ENCODE results near the gene CNTN4.

The CNTN4 gene

GRCh38 chr3:2274526-2274925 lies 175.9 kb downstream of the CNTN4 start:
- Histone ChIP-seq H3K4me1 (ENCODE audit: insufficient read depth, low read length, severe bottlenecking) (no peaks in the 10 kb centered on the region), H3K9me3 (ENCODE audit: low read length) (no peaks in the 10 kb centered on the region), H3K27me3 (ENCODE audit: insufficient read depth, low read length) (no peaks in the 10 kb centered on the region), H4K20me1 (ENCODE audit: insufficient read depth, low read length) (no peaks in the 10 kb centered on the region), H3K9ac (ENCODE audit: low read length) (no peak overlapping the region), H3K27ac (ENCODE audit: low read depth, low read length, poor library complexity, severe bottlenecking) (no peak overlapping the region), H3K36me3 (ENCODE audit: insufficient read depth, low read length) (no peaks in the 10 kb centered on the region), H3K9me2 (ENCODE audit: low read depth, low read length) (no peaks in the 10 kb centered on the region), H2AFZ (ENCODE audit: low read length) (no peak overlapping the region), H3K4me3 (ENCODE audit: low read depth, low read length, poor library complexity, severe bottlenecking) (no peak overlapping the region), H3K4me2 (ENCODE audit: low read length) (no peak overlapping the region), H3K79me2 (ENCODE audit: insufficient read depth, low read length) (no peaks in the 10 kb centered on the region), H3F3A (ENCODE audit: insufficient read depth, low read length) (no peaks in the 10 kb centered on the region)
- TF ChIP-seq CTCF (IDR thresholded peaks at IDR 0.05; ENCODE audit: low read length) (no peak), EZH2 (IDR thresholded peaks at IDR 0.05; ENCODE audit: borderline replicate concordance, low read length) (no peak)

GRCh38 chr3:2283818-2284217 lies 185.2 kb downstream of the CNTN4 start:
- Histone ChIP-seq H3K9ac (ENCODE audit: low read length) (no peak overlapping the region), H3K4me2 (ENCODE audit: low read length) (no peak overlapping the region), H3K4me3 (ENCODE audit: low read depth, low read length, poor library complexity, severe bottlenecking) (no peak overlapping the region), H4K20me1 (ENCODE audit: insufficient read depth, low read length) (no peaks in the 10 kb centered on the region), H3K9me3 (ENCODE audit: low read length) (no peaks in the 10 kb centered on the region), H3K27me3 (ENCODE audit: insufficient read depth, low read length) (no peaks in the 10 kb centered on the region), H3K9me2 (ENCODE audit: low read depth, low read length) (no peaks in the 10 kb centered on the region), H3K36me3 (ENCODE audit: insufficient read depth, low read length) (no peaks in the 10 kb centered on the region), H2AFZ (ENCODE audit: low read length) (no peak overlapping the region), H3K27ac (ENCODE audit: low read depth, low read length, poor library complexity, severe bottlenecking) (no peak overlapping the region), H3K4me1 (ENCODE audit: insufficient read depth, low read length, severe bottlenecking) (no peaks in the 10 kb centered on the region), H3F3A (ENCODE audit: insufficient read depth, low read length) (no peaks in the 10 kb centered on the region), H3K79me2 (ENCODE audit: insufficient read depth, low read length) (no peaks in the 10 kb centered on the region)
- TF ChIP-seq EZH2 (IDR thresholded peaks at IDR 0.05; ENCODE audit: borderline replicate concordance, low read length) (no peak), CTCF (IDR thresholded peaks at IDR 0.05; ENCODE audit: low read length) (no peak)

GRCh38 chr3:2300938-2301337 lies 202.3 kb downstream of the CNTN4 start:
- Histone ChIP-seq H3K36me3 (ENCODE audit: insufficient read depth, low read length) (no peaks in the 10 kb centered on the region), H3K27me3 (ENCODE audit: insufficient read depth, low read length) (no peaks in the 10 kb centered on the region), H3K4me2 (ENCODE audit: low read length) (no peak overlapping the region), H3K9ac (ENCODE audit: low read length) (no peak overlapping the region), H2AFZ (ENCODE audit: low read length) (no peak overlapping the region), H3K4me3 (ENCODE audit: low read depth, low read length, poor library complexity, severe bottlenecking) (no peak overlapping the region), H3K9me2 (ENCODE audit: low read depth, low read length) (no peaks in the 10 kb centered on the region), H3K4me1 (ENCODE audit: insufficient read depth, low read length, severe bottlenecking) (no peaks in the 10 kb centered on the region), H3K79me2 (ENCODE audit: insufficient read depth, low read length) (no peaks in the 10 kb centered on the region), H4K20me1 (ENCODE audit: insufficient read depth, low read length) (no peaks in the 10 kb centered on the region), H3F3A (ENCODE audit: insufficient read depth, low read length) (no peaks in the 10 kb centered on the region), H3K9me3 (ENCODE audit: low read length) (no peaks in the 10 kb centered on the region), H3K27ac (ENCODE audit: low read depth, low read length, poor library complexity, severe bottlenecking) (no peak overlapping the region)
- TF ChIP-seq CTCF (IDR thresholded peaks at IDR 0.05; ENCODE audit: low read length) (no peak), EZH2 (IDR thresholded peaks at IDR 0.05; ENCODE audit: borderline replicate concordance, low read length) (no peak)
